Superior temporal gyrus (tissue), 1 donor: ENCODE results near the gene CYP46A1.

Experiments
- DNase-seq: peaks from one replicate; pipeline ENCODE4 v3.0.0-alpha.2; 2016; ENCODE audit errors: extremely low spot score

Gene CYP46A1

DNA sequence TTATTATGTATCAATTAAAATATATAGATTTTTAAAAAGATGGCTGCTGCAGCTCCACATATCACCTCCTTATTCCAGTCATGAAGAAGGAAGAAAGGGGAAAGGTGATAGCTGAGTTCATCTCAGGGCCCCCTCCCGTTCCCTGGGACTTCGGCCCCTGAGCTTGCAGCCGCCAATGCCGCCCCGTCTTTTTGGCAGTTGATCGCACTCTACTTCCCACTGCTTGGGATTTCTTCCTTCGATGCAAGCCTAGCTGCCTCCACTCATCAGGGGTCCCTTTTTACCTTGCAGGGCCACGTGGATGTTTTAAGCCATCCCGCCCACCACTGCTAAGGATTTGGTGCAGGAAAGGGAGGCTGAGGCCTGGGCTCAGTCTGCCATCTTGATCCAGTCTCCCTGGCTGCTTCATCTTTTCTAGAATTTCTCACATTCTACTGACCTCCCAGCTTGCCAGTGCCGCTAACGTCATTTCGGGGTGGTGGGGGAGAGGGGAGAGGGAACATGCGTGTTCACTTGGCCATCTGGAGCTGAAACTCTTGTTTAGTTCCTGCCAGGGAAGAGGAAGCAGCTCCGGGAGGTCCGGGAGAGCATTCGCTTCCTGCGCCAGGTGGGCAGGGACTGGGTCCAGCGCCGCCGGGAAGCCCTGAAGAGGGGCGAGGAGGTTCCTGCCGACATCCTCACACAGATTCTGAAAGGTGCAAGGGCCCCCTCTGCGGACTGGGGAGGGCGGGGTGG lies 31.3 kb downstream of the CYP46A1 start:
- no peak for DNase-seq

DNA sequence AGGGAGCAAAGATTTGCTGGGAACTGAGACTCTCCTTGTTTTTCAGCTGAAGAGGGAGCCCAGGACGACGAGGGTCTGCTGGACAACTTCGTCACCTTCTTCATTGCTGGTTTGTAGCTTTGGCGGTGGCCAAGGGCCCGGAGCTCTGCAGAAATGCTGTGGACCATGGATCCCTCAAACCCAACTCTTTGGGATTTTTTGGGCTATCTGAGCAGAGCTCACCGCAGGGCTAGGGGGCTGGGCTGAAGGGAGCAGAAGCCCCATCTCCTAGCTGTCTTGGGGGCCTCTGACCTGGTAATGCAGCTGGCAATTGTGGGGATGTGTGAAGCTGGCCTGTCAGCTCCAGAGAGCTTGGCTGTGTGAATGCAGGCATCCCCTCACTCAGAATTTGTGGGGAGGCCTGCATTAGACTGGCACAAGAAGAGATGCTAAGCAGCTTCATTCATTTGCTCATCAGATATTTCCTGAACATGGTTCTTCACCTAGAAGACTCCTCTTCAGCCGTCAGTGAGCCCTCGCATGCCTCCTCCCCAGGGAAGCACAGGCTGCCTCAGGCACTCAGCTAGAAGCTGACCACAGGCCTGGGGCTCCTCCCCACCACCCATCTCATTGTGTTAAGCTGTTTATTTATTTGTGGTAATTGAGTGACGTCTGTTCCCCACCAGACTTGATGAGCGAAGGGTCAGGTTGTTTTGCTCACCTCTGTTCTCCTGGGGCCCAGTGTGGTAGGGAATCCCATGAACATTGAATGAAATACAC lies 32.2 kb downstream of the CYP46A1 start:
- DNase-seq: no peak

GRCh38 chr14:99716850-99717681 lies 33.0 kb downstream of the CYP46A1 start:
- no peak for DNase-seq

DNA sequence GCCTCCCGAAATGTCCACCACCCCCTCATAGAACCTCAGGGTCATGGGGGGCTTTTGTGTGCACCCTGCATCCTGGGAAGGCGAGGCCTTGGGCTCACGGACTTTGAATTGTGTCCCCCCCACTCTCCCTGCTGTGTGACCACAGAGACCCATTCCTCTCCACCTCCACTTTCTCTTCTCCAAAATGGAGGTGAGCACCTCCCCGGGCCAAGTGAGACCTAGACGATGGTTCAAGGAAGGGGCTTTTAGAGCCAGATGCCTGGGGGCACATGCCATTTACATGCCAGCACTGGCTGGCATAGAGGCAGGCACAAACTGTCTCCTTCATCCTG lies 33.5 kb downstream of the CYP46A1 start:
- DNase-seq: no peak

GRCh38 chr14:99718031-99718810 lies 34.1 kb downstream of the CYP46A1 start:
- no peak for DNase-seq

GRCh38 chr14:99718811-99719192 lies 34.7 kb downstream of the CYP46A1 start:
- no peak for DNase-seq

GRCh38 chr14:99720941-99721791 lies 37.1 kb downstream of the CYP46A1 start:
- no peak for DNase-seq

- no peak for DNase-seq
Observed at GRCh38 chr14:99721792-99722516, 37.9 kb downstream of the CYP46A1 start.

- no peak for DNase-seq
Observed at GRCh38 chr14:99722741-99723140, 38.6 kb downstream of the CYP46A1 start.

- no peak for DNase-seq
Observed at GRCh38 chr14:99724196-99724891, 40.2 kb downstream of the CYP46A1 start.

DNA sequence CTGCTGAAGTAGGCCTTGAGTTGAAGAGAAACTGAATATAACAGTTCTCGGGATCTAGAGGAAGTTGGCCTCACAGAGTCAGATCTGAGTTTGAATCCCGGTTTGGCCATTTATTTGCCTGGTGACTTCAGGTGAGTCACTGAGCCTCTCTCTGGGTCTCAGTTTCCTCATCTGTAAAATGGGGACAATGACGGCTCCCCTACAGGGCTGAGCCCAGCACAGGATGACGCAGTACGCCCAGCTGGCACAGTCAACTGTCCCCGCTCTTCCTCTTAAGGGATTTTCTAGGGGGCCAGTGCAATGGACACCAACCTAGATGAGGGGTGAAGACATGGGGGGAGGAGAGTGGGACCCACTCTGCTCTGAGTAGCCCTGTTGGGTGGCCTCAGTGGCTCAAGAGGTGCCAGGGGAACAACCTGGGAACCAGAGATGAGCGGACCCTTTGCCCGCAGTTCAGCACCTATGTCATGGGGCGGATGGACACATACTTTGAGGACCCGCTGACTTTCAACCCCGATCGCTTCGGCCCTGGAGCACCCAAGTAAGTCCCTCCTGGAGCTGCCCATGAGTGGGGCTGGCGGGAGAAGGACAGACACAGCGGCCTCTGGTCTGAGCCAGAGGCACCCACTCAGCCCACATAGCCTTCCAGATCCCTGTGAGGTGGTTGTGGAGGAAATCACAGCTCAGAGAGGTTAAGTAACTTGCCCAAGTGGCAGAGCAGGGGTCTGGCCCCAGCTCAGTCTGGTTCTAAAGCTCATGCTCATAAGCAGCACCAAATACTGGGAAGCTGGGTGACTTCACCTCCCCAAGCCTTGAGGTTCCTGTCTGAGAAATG lies 41.1 kb downstream of the CYP46A1 start:
- DNase-seq: no peak

GRCh38 chr14:99725774-99726537 lies 41.9 kb downstream of the CYP46A1 start:
- DNase-seq: no peak

GRCh38 chr14:99726538-99727095 lies 42.5 kb downstream of the CYP46A1 start:
- DNase-seq: no peak

- no peak for DNase-seq
Observed at GRCh38 chr14:99727096-99727870, 43.2 kb downstream of the CYP46A1 start.

DNA sequence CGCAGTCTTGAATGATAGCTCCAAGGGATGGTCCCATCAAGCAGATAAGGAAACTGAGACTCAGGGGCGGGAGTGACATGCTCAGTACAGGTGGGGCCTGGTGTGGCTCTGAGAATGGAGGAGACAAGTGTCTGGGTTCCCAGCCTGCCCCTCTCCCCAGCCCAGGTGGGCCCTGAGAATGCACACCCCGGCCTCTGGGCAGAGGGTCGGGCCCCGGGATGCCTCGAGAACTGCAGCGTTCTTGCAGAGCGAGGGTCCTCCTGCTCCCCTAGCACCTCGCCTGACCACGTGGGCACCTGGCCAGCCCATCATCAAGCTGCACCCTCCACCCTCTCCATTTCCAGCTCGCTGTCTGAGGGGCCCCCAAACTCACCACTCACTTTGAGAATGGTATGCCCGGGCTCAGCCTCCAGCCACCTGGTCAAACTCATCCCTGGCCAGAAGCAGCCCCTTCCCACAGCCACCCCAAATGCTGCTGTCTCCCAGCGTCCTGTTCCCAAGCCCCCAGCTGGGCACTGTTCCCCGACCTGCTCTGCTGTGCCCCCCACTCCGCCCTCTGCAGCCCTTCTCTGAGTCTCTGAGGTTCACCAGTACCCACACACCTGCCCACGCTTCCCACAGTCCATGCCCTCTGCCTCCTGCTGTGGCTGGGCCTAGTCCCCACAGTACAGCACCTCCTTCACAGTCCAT lies 44.3 kb downstream of the CYP46A1 start:
- DNase-seq: no peak

- no peak for DNase-seq
Observed at GRCh38 chr14:99728981-99729451, 44.9 kb downstream of the CYP46A1 start.
